ENCODE results near the gene OGA.

The OGA gene

DNA sequence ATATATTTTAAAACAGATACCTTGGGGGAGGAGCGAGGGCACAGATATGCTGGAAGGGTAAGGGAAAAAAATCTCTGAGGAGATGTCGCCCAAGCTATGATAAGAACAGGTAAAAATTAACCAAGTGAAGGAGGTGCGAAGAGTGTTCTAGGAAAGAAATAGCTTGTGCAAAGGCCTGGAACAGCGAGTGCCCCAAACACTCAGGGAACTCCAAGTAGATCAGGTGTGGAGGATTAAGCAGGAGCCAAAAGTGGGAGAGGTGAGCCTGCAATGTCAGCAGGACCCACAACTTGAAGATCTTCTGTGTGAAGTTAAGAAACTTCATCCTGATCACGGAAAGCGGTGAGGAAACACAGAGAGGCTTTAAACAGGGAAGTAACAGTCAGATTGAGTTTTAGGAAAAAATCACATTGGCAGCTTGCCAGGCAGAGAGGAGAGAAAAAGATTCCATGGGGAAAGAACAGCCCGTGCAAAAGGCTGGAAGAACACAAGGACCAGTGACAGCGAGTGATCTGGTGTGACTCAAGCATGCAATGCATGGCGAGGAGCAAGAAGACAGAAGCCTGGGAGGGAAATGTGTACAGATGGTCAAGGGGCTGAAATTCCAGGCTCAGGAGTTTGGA lies 73.1 kb downstream of the OGA start:
- H3K27ac Mint-ChIP-seq = no peak overlapping the region
- ATAC-seq (no peak), DNase-seq (ENCODE audit: low spot score in 2 of 2) (no peak)
- no peak overlapping the region for H3K4me3 Mint-ChIP-seq
- H3K36me3 Mint-ChIP-seq = no peaks in the 10 kb centered on the region
- no peaks in the 10 kb centered on the region for H3K4me1 Mint-ChIP-seq
- H3K9me3 Mint-ChIP-seq = no peaks in the 10 kb centered on the region

GRCh38 chr10:101744267-101744666 lies 74.0 kb downstream of the OGA start:
- H3K4me3 Mint-ChIP-seq = no peak overlapping the region
- H3K9me3 Mint-ChIP-seq = no peaks in the 10 kb centered on the region
- DNase-seq (ENCODE audit: low spot score in 2 of 2) (no peak), ATAC-seq (no peak)
- no peaks in the 10 kb centered on the region for H3K36me3 Mint-ChIP-seq
- H3K4me1 Mint-ChIP-seq = no peaks in the 10 kb centered on the region
- H3K27ac Mint-ChIP-seq = no peak overlapping the region

- Mint-ChIP-seq H3K27ac (no peak overlapping the region), H3K9me3 (no peaks in the 10 kb centered on the region), H3K4me1 (no peaks in the 10 kb centered on the region), H3K36me3 (no peaks in the 10 kb centered on the region), H3K4me3 (no peak overlapping the region)
- ATAC-seq (no peak), DNase-seq (ENCODE audit: low spot score in 2 of 2) (no peak)
Observed at GRCh38 chr10:101741938-101742337, 76.3 kb downstream of the OGA start.

- no peak for ATAC-seq
- H3K9me3 Mint-ChIP-seq = no peaks in the 10 kb centered on the region
- H3K4me3 Mint-ChIP-seq = no peak overlapping the region
- DNase-seq (ENCODE audit: low spot score in 2 of 2) = no peak
- H3K4me1 Mint-ChIP-seq = no peaks in the 10 kb centered on the region
- no peak overlapping the region for H3K27ac Mint-ChIP-seq
- H3K36me3 Mint-ChIP-seq = no peaks in the 10 kb centered on the region
Observed at GRCh38 chr10:101736666-101737065, 81.6 kb downstream of the OGA start.
